SK-N-SH (cell line): ENCODE measurements around the gene PODN.

Experiments used
- EP300 ChIP-seq, 2 experiments: IDR thresholded peaks; 2 replicates each; pipeline versions ENCODE4 v1.4.0 to v1.6.1; 2012; ENCODE audit warnings: borderline replicate concordance in 1 of 2, low read depth in 1 of 2, low read length in 1 of 2
- RAD21 ChIP-seq: IDR thresholded peaks from 2 replicates; pipeline ENCODE4 v1.6.1; 2012; ENCODE audit warnings: mild to moderate bottlenecking, low read length
- SMC3 ChIP-seq: IDR thresholded peaks from 2 replicates; pipeline ENCODE4 v1.6.1; 2012; ENCODE audit warnings: low read depth, low read length, improper control_type of control experiment
- TF ChIP-seq, protein P1 (sequence below): fragments of 200-600 bp; sonication (generic); IDR thresholded peaks from 2 replicates; pipeline ENCODE4 v1.6.1; 2017; ENCODE audit warnings: antibody characterized with exemption, mild to moderate bottlenecking, moderate library complexity

DNA sequence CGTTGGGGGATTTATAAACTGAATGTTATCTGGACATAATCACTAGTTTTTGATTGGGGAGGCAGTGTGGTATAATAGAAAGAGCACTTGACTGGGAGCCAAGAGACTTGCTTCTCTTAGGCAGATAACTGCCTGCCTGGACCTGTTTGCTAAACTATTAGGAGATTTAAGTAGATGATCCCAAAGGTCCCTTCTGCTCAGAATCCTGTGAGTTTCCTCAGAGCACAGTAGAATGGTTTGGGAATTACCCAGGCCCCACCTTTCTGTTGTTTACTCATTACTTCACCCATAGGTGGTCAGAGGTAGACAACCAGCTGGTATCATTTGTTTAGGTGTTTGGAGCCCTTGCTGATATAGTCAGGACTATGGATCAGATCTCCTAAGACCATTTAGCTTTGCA is 10.3 kb upstream of the PODN start:
- TF ChIP-seq, protein P1, sequence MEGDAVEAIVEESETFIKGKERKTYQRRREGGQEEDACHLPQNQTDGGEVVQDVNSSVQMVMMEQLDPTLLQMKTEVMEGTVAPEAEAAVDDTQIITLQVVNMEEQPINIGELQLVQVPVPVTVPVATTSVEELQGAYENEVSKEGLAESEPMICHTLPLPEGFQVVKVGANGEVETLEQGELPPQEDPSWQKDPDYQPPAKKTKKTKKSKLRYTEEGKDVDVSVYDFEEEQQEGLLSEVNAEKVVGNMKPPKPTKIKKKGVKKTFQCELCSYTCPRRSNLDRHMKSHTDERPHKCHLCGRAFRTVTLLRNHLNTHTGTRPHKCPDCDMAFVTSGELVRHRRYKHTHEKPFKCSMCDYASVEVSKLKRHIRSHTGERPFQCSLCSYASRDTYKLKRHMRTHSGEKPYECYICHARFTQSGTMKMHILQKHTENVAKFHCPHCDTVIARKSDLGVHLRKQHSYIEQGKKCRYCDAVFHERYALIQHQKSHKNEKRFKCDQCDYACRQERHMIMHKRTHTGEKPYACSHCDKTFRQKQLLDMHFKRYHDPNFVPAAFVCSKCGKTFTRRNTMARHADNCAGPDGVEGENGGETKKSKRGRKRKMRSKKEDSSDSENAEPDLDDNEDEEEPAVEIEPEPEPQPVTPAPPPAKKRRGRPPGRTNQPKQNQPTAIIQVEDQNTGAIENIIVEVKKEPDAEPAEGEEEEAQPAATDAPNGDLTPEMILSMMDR = no peak
- TF ChIP-seq SMC3 (no peak), RAD21 (no peak), EP300 (IDR thresholded peaks at IDR 0.05; ENCODE audit: borderline replicate concordance in 1 of 2, low read depth in 1 of 2, low read length in 1 of 2) (no peak)
